WTC11 (cell line): ENCODE data around the gene ABCC4.

Experiments
- ATF2 ChIP-seq: sonication (generic); formaldehyde crosslinking; IDR thresholded peaks from 2 replicates; pipeline ENCODE4 v1.8.1; 2022; ENCODE audit warnings: low read depth, missing genetic modification reagents, borderline replicate concordance
- TF ChIP-seq, protein P1 (sequence below): fragments of 200-600 bp; IDR thresholded peaks from 2 replicates; pipeline ENCODE4 v1.8.0; 2022; ENCODE audit warnings: antibody characterized with exemption

DNA sequence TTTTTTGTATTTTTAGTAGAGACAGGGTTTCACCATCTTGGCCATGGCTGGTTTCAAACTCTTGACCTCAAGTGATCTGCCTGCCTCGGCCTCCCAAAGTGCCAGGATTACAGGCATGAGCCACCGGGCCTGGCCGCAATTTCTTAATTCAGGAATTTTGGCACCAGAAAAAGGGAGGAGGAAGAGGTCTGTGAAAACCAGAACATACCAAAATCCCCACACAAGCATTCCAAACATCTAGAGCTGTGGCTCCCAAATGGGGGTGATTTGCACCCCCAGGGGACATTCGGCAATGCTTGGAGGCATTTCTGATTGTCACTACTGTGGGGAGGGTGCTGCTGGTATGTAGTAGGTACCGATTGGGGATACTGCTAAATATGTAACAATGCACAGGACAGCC lies 40.2 kb upstream of the ABCC4 start:
- TF ChIP-seq, protein P1, sequence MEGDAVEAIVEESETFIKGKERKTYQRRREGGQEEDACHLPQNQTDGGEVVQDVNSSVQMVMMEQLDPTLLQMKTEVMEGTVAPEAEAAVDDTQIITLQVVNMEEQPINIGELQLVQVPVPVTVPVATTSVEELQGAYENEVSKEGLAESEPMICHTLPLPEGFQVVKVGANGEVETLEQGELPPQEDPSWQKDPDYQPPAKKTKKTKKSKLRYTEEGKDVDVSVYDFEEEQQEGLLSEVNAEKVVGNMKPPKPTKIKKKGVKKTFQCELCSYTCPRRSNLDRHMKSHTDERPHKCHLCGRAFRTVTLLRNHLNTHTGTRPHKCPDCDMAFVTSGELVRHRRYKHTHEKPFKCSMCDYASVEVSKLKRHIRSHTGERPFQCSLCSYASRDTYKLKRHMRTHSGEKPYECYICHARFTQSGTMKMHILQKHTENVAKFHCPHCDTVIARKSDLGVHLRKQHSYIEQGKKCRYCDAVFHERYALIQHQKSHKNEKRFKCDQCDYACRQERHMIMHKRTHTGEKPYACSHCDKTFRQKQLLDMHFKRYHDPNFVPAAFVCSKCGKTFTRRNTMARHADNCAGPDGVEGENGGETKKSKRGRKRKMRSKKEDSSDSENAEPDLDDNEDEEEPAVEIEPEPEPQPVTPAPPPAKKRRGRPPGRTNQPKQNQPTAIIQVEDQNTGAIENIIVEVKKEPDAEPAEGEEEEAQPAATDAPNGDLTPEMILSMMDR: no peak
- no peak for TF ChIP-seq ATF2 (CRISPR knock-in tag)
